GM19238 (cell line): ENCODE data around the gene IRAK2.

Source experiments
- DNase-seq: peaks from one replicate; pipeline ENCODE4 v3.0.0; 2011; ENCODE audit warnings: low spot score; ENCODE audit not compliant: insufficient read length

IRAK2 gene

DNA sequence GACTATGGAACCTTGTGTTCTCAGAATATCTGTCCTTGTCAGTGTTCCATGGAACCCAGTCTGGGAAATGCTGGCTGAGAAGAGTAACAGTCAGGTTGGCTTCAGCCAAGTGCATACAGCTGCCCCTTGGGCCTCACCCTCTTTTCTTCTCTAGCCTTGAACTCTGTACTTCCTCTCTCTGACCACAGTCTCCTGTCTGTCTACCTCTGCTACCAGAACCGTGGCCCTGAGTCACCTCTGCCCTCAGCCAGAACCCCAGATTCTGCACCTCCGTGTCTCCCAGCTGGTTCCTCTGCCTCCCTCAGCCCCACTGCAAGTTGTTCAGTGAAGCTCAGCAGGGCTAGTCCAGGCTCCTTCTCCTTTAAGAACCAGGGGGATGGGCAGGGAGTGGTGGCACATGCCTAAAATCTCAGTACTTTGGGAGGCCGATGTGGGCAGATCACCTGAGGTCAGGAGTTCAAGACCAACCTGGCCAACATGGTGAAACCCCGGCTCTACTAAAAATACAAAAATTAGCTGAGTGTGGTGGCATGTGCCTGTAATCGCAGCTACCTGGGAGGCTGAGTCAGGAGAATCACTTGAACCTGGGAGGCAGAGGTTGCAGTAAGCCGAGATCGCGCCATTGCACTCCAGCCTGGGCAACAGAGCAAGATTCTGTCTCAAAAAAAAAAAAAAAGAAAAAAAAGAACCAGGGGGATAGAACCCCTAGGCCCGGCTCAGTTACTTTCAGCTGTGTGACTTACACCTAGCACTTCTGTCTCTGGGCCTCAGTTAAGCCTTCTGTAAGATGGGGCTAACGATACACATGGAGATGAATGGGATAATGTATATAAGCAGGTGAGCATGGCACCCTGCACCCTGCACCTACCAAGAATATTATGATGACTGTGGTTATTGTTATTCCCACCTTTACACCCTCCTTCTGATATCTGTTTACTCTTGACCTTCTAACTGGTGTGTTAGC, 59.2 kb downstream of the IRAK2 start:
- peak; percentile 49 for DNase-seq

DNA sequence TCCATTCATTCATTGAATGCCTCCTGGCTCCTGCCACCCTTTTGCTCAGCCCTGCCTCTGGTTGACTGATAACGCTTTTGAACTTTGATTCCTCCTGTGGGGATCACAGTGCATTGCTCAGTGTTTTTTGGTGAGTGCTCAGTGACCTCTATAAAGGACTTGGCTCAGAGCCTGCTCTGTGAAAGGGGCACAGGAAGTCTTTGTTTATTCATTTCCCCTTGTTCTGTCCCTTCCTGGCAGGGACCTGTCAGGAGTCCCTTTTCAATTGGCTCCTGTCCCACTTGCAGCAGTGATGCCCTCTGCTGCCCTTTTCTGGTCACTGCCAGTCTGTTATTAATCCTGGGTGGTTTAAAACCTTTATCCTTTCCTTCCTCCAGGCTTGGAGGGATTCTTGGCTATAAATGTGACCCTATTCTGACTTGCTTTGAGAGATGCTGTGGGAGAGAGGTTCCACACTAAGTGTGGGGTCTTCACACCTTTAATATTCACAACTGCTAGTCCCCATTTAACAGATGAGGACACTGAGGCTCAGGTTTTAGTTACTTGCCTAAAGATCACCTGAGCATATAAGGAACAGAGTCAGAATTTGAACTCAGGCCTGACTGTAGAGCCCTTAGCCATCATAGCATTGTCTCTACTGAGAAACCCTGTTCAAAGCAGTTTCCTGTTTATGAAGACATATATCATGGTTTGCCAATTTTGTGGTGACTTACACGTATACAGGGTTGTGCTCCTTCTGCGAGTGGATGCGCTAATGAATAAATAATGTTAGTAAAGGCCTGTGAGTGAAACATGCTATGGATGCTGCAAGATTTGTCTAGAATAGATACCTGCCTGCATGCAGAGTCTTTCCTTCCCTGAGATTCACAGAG, 60.3 kb downstream of the IRAK2 start:
- DNase-seq: peak; percentile 46

GRCh38 chr3:10226293-10226692, 61.6 kb downstream of the IRAK2 start:
- DNase-seq: no peak

GRCh38 chr3:10228248-10228950, 63.7 kb downstream of the IRAK2 start:
- DNase-seq: no peak

DNA sequence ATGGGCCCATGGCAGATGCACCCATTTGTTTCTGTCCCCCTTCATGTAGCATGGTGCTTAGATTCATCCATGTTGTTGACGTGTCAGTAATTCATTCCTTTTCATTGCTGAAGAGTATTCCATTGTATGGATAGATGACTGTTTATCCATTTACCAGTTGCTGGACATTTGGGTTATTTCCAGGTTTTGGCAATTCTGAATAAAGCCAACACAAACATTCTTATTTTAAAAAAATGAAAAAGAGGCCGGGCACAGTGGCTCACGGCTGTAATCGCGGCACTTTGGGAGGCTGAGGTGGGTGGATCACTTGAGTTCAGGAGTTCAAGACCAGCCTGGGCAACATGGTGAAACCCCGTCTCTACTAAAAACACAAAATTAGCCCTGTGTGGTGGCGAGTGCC, 64.9 kb downstream of the IRAK2 start:
- DNase-seq: no peak

DNA sequence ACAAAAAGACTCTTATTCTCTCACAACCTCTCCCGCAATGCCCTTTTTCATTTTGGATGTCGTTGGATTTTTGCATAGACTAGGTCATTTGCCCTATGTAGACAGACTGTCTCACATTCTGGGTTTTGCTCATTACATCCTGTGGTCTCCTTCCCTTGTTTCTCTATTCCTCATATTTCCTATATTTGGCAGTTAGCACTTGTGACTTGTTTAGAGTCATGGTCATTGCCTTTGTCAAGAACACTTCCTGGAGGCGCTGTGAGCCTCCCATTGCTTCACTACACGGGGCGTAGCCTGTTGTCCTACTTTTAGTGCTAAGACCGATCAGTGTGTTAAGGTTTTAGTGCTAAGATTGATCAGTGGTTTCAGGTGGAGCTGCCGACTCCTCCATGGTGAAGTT, 67.4 kb downstream of the IRAK2 start:
- DNase-seq: no peak

DNA sequence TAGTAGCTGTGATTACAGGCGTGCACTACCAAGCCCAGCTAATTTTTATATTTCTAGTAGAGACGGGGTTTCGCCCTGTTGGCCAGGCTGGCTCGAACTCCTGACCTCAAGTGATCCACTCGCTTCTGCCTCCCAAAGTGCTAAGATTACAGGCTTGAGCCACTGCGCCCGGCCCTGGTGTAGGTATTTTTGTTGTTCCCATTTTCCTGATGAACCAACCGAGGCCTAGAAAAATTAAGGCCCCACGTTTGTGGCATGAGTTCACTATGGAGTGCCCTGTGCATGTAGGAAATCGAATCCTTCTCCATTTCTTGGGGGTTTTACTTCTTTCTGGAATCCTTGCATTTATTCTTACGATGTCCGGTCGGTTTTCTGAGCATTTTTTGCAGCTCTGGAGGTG, 69.3 kb downstream of the IRAK2 start:
- no peak for DNase-seq

DNA sequence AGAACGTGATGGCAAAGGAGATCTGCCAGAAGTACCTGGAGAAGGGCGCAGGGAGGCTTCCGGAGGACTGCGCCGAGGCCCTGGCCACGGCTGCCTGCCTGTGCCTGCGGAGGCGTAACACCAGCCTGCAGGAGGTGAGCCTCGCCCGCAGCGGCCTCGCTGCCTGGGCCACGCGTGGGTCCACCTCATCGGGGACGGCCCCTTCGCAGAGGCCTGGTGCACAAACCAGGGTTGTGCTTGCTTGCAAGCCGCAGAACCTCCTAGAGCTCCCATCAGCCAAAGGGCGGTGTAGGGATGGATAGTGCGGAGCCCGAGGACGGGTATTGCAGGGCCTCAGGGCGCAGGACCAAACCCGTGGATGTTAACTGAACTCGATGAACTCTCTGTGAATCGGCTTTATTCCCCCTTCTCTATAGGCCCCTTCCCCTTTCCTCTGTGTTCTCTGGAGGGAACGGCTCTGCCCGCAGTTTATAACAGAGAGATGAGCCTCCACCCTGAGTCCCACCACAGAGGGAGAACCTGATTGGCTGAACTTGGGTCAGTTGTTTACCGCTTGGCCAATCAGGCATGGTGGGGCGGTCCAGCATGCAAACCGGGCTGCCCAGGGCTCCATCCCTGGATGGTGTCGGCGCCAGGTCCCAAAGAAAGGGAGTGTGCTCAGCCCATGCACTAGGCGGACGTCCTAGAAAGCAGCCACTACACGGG, 70.0 kb downstream of the IRAK2 start:
- no peak for DNase-seq

GRCh38 chr3:10235551-10235950, 70.8 kb downstream of the IRAK2 start:
- DNase-seq: no peak

- no peak for DNase-seq
These were observed 73.8 kb downstream of the IRAK2 start for GRCh38 chr3:10238345-10239183.

GRCh38 chr3:10240799-10241198, 76.1 kb downstream of the IRAK2 start:
- DNase-seq: no peak

- no peak for DNase-seq
These were observed 77.7 kb downstream of the IRAK2 start for GRCh38 chr3:10242182-10243065.

DNA sequence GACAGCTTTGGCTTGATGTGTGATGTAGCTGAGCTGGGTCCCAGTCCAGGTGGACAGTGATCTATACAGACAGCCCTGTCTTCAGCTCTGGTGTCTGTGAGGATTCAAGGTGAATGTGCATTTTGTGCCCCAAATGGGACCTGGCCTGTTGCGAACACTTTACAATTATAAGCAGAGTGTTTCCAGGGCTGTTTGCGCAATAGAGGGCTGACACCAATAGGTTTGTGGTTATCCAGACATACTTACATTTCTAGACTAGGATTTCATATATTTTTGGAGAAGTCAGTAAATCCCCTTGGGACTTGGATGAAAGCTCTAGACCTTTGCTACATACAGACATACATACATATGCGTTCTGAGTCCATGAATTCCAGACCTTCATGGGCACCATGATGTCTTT, 79.3 kb downstream of the IRAK2 start:
- no peak for DNase-seq

DNA sequence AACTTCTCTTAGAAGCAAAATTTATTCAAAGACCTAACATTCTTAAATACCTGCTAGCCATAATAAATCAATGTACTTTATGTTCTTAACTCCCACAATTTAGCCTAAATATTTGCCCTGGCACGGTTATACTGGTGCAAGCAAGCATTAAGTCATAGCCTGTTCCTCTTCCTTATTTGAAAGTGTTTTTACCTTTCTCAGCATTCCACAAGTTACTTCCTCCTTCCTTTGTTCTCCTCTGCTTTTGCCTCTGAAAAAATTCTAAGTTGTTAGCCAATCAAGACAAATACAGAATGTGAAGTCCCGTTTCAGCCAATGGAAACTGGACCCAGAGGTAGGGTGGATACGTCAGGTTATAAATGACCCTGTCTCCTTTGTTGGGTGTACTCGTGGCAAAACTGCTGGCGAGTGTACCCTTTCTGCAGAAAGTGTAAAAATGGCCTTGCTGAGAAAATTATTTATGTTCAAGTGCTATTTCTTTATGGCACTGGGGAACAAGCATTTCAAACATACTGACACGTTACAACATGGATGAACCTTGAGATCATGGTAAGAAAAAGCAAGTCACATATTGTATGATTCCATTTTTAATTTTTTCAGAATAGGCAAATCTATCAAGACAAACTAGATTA, 80.5 kb downstream of the IRAK2 start:
- no peak for DNase-seq

- no peak for DNase-seq
These were observed 83.0 kb downstream of the IRAK2 start for GRCh38 chr3:10247679-10248183.

- peak; percentile 99 for DNase-seq
These were observed 83.7 kb downstream of the IRAK2 start, which contains the start of gene TATDN2 for GRCh38 chr3:10248184-10248983. Gene TATDN2, plus strand, starts transcription at chr3:10248459. Its CDS starts 742 bp downstream, at chr3:10249201.

DNA sequence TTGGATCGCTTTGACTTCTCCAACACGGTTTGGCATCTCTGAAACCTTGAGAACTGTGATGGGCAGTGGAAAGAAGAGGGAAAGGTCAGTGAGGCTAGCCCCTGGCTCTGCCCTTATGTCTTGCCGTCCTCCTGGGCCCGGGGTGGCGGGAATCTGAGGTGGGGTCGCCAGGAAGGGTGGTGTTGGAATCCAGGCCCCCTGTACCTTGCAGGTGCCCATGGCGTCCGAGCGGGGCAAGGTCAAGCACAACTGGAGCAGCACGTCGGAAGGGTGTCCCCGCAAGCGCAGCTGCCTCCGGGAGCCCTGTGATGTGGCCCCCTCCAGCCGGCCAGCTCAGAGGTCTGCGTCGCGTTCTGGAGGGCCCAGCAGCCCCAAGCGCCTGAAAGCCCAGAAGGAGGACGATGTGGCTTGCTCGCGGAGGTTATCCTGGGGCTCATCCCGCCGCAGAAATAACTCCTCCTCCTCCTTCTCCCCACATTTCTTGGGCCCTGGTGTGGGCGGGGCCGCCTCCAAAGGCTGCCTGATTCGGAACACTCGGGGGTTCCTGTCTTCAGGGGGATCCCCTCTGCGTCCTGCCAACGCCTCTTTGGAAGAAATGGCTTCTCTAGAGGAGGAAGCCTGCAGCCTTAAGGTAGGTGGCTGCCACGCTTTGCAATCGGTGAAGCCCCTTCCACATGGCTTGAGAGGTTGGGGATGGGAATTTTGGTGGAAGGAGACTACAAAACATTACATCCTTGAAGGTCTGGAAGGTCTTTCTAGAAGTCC, 84.4 kb downstream of the IRAK2 start:
- peak; percentile 44 for DNase-seq
